GM12875 (cell line): Measurements from ENCODE around the gene SUMO3.

Source experiments
- H3K4me3 ChIP-seq: one replicate; pipeline ENCODE4 v1.5.1; 2011; ENCODE audit warnings: low read depth, low read length, control low read depth
- TF ChIP-seq, protein P1 (sequence below): IDR thresholded peaks from 2 replicates; pipeline ENCODE4 v1.5.1; 2011; ENCODE audit warnings: low read depth, mild to moderate bottlenecking, control low read depth, inconsistent platforms, low read length, moderate library complexity, borderline replicate concordance; ENCODE audit not compliant: insufficient read depth

The SUMO3 gene

GRCh38 chr21:44846485-44847260 is 28.8 kb upstream of the SUMO3 start:
- H3K4me3 ChIP-seq = no peak overlapping the region
- TF ChIP-seq, protein P1, sequence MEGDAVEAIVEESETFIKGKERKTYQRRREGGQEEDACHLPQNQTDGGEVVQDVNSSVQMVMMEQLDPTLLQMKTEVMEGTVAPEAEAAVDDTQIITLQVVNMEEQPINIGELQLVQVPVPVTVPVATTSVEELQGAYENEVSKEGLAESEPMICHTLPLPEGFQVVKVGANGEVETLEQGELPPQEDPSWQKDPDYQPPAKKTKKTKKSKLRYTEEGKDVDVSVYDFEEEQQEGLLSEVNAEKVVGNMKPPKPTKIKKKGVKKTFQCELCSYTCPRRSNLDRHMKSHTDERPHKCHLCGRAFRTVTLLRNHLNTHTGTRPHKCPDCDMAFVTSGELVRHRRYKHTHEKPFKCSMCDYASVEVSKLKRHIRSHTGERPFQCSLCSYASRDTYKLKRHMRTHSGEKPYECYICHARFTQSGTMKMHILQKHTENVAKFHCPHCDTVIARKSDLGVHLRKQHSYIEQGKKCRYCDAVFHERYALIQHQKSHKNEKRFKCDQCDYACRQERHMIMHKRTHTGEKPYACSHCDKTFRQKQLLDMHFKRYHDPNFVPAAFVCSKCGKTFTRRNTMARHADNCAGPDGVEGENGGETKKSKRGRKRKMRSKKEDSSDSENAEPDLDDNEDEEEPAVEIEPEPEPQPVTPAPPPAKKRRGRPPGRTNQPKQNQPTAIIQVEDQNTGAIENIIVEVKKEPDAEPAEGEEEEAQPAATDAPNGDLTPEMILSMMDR = no peak

- TF ChIP-seq, protein P1 = no peak
- peak overlapping the region; percentile 34 for H3K4me3 ChIP-seq
These were observed 28.3 kb upstream of the SUMO3 start for GRCh38 chr21:44846224-44846484.

DNA sequence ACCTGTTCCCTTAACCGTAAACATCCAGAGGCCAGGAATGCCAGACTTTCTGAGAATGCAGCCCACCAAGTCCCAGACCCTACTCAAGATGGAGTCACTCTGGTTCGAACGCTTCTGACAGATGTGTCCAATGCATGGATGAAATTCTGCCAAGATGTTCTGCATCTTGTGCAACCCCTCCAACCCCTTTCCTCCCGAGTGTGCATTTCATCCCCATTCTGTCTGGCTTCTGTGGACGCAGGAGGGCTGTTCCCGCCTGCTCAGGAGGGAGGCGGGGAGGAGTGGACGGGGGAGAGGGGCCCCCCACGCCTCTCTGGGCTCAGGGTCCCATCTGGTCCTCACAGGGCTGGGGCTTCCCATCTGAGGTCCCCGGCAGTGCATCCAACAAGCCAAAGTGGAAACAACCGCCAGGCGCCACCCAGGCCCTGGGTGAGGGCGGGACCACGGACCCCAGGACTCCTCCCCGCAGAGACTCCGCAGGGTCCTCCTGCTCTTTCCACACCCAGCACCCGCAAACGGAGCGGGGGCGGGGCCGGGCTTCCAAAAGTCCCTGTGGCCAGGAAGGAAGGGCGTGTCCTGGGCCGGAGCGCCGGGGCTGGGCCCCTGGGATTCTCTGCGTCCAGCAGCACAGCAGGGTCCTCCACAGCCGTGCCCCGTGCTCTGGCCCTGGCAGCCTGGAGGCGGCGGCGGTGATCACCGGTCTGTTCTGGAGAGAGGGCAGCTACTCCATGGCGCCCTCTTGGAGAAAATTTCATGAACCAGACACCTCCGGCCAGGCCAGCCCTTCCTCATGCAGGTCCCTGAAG is 27.8 kb upstream of the SUMO3 start:
- H3K4me3 ChIP-seq = peak overlapping the region; percentile 34
- TF ChIP-seq, protein P1 = peak; percentile 44

GRCh38 chr21:44844256-44844655 is 26.4 kb upstream of the SUMO3 start:
- TF ChIP-seq, protein P1 = no peak
- no peak overlapping the region for H3K4me3 ChIP-seq

DNA sequence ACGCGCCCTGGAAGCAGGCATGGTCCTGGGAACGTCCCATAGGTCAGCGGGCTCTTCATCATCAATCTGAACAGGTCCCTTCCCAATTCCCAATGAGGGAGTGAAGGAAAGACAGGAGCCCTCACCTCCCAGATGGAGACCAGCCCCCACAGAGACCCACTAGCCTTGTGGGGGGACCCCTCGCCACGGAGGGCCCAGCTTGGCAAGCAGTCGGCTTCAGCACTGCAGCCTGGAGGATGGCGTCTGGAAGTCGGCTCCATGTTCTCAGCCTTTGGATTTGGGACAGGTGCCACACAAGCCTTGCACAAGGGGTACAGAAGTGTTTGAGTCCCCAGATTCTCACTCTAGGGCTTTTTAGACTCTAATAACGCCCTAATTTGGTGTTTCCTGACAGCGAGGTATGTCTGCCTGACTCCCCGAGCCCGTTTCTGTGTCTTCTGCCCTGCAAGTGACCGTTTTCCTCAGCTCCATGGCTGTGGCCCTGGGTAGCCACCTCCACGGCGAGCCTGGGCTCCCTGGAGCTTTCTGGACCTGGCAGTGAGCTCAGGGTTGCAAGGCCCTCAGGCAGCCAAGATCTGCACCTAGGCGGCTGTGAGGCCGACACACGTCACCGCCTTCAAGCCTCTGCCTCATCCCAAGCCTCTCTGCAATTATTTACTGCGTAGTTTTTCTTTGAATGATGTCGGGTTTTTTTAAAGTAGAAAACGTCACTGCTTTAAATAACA is 25.0 kb upstream of the SUMO3 start:
- TF ChIP-seq, protein P1 = no peak
- no peak overlapping the region for H3K4me3 ChIP-seq

DNA sequence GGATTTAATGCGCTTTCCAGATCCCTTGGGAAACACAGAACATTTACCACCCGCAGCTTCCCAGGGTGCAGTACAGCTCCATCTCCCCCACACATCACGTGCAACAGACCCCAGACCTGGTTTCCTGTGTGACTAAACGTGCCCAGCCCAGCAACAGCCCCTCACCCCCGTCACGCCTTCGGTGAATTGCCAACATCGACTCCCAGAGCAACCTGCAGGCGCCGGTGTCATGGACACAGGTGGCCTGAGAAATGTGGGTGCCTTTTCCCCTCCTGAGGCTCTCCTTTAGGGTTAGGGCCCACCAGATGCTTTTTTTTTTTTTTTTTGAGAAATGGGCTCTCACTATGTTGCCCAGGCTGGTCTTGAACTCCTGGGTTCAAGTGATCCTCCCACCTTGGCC is 24.2 kb upstream of the SUMO3 start:
- H3K4me3 ChIP-seq = no peak overlapping the region
- TF ChIP-seq, protein P1 = no peak
